Stimulated activated CD4-positive, alpha-beta T cell treated with anti-CD3 and anti-CD28 coated beads, TNF-alpha, amount 100 ng/mL, for 4 hours (primary cell): Measurements from ENCODE around the gene SOX15.

Experiments
- DNase-seq, 3 experiments: peaks; one replicate each; pipeline ENCODE4 v3.0.0-alpha.2; 2020; ENCODE audit warnings: low read depth in 3 of 3

SOX15 gene

DNA sequence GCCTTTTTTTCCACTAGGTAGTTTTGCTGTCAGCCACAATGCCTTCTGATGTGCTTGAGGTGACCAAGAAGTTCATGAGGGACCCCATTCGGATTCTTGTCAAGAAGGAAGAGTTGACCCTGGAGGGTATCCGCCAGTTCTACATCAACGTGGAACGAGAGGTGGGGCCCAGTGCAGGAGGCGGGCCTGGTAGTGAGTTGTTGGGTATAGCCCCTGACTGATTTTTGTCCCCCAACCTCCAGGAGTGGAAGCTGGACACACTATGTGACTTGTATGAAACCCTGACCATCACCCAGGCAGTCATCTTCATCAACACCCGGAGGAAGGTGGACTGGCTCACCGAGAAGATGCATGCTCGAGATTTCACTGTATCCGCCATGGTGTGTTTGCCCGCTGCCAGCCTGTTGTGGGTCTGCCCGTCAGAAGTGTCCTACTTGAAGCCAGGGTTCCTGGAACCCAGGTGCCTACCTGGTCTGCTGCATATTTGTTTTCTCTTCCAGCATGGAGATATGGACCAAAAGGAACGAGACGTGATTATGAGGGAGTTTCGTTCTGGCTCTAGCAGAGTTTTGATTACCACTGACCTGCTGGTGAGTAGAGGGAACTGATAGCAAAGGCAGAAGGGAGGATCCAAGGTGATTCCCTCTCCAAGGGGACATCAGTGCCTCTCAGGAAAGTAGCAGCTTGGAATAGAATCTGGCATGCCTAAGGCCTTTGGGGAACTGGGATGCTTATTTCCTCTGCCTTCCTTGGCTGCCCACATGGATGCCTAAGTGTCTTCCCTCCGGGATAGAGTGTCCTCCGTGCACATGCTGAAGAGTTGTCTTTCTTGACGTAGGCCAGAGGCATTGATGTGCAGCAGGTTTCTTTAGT is 12.3 kb downstream of the SOX15 start:
- no peak for DNase-seq

DNA sequence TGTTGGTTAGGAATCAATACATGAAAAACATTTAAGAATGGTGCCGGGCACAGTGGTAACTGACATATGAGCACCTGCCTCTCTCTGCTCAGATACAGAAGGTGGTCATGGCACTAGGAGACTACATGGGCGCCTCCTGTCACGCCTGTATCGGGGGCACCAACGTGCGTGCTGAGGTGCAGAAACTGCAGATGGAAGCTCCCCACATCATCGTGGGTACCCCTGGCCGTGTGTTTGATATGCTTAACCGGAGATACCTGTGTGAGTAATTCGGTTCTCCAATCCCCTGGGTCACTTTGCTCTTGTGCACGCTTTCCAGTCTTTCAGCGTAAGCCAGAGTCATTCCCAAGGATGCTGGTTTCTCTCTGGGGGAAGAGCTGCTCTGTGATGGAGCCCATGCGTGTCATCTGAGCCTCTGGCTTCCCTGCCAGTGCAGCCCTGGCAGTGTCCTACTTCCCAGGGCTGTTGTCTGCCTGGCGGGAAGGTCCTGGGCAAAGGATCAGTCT is 13.4 kb downstream of the SOX15 start:
- DNase-seq: no peak

DNA sequence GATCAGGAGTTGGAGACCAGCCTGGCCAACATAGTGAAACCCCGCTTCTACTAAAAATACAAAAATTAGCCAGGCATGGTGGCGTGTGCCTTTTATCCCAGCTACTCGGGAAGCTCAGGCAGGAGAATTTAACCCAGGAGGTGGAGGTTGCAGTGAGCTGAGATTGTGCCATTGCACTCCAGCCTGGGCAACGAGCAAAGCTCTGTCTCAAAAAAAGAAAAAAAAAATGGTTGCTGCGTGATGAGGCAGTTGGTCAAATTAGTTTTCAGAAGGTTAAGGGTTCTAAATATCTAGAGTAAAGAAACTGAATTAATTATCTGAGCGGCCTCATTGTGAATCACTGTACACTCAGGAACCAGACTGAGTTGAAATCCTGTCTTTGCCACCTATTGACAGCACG is 13.9 kb downstream of the SOX15 start:
- no peak for DNase-seq

DNA sequence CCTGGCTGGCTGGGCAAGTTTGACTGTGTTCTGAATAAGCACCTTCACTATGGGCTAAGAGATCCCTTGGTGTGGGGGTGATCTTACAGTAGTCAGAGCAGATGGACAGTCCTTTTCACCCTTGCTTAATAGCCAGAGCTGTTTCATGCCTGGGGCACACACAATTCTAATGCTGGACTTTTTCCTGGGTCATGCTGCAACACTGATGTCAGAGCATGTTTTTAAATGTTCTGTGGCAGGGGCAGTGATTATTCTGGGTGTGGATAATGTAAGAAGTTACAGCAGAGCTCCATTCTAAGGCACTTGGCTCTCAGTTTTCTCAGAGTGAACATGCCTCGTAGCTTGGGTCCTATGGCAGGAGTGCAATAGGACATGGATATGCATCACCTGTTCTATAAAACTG is 14.4 kb downstream of the SOX15 start:
- DNase-seq: no peak

DNA sequence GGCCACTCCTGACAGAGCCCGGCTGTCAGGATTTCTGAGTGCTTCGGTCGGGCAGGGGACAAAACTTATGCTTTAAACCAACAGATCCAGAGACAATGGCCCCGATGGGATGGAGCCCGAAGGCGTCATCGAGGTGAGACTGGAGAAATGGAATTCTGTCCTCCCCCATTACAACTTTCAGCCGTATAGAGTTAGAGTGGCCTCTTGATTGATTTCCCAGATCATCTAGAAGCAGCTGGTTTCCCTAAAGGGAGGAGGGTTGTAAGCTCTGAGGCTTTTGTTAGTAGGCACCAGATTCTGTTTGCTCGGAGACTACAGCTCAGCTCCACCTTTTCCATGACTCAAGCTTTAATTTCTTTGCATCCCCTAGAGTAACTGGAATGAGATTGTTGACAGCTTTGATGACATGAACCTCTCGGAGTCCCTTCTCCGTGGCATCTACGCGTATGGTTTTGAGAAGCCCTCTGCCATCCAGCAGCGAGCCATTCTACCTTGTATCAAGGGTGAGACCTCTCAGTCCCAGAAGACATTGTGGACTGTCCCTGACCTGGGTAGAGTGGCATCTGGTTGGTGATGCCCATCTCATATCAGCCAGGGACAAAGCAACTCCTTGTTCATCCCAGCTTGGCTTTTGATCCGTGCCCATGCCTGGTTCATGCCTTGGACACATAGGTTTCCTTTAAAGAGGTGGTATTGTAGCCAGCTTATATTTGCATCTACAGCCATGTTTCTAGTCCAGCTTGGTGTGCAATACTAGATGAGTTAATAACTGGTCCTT is 15.5 kb downstream of the SOX15 start:
- DNase-seq: no peak

DNA sequence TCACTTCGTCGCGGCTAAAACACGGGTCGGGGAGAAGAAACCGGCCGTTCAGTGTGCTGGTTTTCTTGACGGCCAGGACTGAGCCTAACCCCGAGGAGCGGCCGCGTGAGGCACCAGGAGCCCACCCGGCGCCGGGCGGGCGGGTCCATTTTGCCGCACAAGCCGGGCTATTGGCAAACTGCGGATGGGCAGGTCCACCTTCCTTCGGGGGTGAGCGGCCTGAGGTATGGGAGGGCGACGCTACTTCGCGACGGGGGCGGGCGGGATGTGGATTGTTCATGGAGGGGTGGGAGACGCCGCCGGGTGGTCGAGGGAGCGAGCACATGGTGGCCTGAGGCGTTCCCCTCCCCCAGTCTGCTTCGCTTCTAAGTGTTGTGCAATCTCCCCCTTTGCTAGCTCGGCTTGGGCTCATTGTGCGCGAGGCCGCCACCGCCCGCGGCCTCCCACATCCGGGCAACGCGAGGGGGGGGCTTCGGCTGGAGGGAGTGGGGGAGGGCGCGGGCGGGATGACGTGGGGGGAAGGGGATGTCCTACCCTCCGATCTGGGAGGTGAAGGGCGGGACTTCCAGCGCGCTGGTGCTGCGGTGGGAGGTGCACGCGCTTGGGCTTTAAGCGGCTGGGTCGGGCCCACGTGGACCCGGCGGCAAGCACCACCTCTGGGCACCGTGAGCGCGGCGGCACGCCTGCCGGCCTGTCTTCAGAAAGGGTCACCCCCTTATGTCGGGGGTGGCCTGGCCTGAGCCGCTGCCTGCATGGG is 16.4 kb downstream of the SOX15 start:
- peak; percentile 80 to 89 (median 88) for DNase-seq

DNA sequence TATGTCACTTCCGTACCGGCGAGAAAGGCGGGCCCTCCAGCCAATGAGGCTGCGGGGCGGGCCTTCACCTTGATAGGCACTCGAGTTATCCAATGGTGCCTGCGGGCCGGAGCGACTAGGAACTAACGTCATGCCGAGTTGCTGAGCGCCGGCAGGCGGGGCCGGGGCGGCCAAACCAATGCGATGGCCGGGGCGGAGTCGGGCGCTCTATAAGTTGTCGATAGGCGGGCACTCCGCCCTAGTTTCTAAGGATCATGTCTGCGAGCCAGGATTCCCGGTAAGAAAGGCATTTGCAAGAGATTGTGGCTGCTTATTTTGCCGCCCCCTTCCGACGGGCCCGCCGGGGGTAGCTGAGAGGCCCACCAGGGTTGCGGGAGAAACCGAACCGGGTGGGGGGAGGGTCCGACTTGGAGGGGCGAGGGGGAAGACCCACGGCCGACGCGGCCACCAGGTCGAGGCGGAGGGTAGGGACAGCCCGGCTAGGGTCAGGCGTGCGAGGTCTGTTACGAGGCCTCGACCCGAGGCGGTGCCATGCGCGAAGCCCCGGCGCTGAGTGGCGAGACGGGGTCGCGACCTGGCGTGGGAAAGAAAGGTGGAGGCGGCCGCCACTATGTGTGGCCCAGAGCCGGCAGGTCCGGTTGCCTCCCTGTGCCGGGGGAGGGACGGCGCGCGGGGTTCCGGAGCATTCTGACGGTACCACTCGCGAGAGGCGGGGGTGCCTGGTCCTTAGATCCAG is 17.1 kb downstream of the SOX15 start:
- peak; percentile 99 to 100 (median 99) for DNase-seq

DNA sequence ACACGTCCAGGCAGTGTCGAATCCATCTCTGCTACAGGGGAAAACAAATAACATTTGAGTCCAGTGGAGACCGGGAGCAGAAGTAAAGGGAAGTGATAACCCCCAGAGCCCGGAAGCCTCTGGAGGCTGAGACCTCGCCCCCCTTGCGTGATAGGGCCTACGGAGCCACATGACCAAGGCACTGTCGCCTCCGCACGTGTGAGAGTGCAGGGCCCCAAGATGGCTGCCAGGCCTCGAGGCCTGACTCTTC is 17.6 kb downstream of the SOX15 start:
- DNase-seq: no peak

DNA sequence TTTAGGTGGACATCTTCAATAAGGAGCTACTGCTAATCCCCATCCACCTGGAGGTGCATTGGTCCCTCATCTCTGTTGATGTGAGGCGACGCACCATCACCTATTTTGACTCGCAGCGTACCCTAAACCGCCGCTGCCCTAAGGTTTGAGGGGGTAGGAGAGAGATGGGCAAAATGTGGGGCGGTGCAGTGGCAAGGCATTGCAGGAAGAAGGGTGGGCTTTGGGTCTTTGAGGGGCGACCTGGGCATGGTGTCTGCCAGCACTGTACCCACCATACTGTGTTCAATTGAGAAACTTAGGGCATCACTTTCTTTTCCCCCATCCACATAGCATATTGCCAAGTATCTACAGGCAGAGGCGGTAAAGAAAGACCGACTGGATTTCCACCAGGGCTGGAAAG is 19.5 kb downstream of the SOX15 start:
- DNase-seq: no peak

DNA sequence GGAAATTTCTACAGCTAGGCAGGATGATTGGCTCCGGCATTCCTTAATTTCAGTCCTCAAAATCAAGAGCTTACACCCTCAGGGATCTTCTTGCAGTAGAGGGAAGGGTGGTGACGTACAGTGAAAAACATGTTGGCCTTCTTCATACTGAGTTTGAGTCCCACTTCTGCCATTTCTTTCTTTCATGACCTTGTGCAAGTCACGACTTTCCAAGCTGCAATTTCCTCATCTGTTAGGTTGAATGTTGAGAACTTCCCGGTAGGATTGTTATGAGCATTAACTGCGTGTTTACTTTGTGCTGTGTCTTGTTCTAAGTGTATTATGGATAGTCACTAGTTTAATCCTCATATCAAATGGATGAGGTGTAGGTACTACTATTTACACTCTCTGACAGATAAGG is 20.3 kb downstream of the SOX15 start:
- DNase-seq: no peak

DNA sequence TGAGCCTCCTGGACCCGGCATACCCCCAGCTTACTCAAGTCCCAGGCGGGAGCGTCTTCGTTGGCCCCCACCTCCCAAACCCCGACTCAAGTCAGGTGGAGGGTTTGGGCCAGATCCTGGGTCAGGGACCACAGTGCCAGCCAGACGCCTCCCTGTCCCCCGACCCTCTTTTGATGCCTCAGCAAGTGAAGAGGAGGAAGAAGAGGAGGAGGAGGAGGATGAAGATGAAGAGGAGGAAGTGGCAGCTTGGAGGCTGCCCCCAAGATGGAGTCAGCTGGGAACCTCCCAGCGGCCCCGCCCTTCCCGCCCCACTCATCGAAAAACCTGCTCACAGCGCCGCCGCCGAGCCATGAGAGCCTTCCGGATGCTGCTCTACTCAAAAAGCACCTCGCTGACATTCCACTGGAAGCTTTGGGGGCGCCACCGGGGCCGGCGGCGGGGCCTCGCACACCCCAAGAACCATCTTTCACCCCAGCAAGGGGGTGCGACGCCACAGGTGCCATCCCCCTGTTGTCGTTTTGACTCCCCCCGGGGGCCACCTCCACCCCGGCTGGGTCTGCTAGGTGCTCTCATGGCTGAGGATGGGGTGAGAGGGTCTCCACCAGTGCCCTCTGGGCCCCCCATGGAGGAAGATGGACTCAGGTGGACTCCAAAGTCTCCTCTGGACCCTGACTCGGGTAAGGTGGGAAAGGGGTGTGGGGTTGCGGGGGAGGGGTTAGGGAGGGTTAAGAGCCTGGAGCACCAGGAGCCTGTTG is 26.6 kb downstream of the SOX15 start:
- DNase-seq: no peak

DNA sequence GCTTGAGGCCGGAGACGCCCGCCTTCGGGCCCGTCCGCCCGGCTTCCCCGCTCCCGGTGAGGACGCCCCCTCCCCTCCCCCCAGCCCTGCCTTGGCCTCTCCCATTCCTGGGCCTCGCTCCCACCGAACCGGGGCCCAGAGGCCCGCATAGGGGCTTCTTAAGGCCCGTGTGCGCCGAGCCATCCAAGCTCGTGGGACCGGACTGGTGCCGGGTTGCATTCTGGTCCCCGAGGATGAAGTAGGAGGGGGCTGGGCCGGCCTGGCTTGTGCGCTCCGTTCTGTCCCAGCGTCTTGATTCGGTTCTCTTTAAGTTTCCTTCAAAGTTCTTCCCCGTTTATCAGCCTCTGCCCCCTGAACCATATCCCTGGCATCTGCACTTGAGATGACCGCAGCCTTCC is 27.7 kb downstream of the SOX15 start:
- no peak for DNase-seq

DNA sequence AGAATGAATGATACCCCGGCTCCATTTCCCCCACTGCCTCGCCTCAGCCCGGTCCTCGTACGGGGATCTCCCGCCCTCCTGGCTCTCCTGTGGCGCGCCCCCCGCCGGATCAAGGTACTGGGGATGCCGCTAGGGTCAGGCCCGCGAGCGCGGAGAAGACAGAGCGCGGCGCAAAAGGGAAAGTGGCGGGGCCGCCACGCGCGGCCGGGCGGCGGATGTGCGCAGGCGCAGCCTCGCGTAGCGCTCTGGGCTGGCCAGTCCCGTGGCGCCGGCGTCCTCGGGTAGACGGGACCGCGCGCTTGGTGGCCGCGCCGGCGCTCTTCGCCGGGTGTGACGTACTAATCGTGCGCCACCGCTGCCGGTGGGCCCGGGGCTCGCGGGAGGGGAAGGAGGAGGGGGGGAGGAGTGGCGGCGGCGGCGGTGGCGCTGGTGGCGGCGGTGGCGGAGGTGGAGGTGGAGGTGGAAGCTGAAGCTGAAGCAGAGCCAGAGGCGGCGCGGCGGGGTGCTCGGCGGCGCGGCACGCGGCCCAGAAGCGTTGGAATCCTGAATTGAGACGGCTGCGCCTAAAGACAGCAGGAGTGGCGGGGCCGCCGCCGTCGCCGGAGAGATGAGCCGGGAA is 28.2 kb downstream of the SOX15 start, which contains the start of gene SENP3:
TSS of gene SENP3 (plus strand) at position 331 of the 619 bp plus-strand sequence. CDS start 1,158 bp downstream, outside the sequence.
- DNase-seq: peak; percentile 80 to 85 (median 82)

DNA sequence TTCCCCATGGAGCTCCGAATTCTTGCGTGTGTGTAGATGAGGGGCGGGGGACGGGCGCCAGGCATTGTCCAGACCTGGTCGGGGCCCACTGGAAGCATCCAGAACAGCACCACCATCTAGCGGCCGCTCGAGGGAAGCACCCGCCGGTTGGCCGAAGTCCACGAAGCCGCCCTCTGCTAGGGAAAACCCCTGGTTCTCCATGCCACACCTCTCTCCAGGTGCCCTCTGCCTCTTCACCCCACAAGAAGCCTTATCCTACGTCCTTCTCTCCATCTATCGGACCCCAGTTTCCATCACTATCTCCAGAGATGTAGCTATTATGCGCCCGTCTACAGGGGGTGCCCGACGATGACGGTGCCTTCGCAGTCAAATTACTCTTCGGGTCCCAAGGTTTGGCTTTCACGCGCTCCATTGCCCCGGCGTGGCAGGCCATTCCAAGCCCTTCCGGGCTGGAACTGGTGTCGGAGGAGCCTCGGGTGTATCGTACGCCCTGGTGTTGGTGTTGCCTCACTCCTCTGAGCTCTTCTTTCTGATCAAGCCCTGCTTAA is 28.8 kb downstream of the SOX15 start:
- DNase-seq: peak; percentile 74 to 78 (median 77)

DNA sequence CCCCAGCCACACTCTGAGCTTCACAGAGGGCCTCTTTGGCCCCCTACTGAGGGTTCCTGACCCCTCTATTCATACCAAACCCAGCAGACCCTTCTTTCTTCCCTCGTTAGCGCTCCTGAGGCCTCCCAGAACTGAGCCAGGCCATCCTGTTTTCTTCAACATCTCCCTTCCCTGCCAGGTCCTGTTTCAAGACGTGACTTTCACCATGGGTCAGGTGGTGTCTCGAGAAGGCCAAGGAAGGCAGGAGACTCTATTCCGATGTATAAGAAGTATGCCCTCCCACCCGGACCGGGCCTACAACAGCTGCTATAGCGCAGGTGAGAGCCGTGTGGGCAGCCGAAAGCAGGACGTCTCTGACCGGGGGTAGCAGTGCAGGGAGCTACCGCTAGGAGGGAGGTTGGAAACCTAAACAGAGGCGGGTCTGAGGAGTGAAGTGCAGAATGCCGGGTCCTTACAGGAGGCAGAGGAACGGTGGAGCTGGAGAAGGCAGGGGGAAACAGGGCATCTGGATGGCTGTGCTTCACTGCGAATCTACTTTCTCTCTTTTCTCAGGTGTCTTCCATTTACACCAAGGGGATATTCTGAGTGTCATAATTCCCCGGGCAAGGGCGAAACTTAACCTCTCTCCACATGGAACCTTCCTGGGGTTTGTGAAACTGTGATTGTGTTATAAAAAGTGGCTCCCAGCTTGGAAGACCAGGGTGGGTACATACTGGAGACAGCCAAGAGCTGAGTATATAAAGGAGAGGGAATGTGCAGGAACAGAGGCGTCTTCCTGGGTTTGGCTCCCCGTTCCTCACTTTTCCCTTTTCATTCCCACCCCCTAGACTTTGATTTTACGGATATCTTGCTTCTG is 29.5 kb downstream of the SOX15 start:
- no peak for DNase-seq

DNA sequence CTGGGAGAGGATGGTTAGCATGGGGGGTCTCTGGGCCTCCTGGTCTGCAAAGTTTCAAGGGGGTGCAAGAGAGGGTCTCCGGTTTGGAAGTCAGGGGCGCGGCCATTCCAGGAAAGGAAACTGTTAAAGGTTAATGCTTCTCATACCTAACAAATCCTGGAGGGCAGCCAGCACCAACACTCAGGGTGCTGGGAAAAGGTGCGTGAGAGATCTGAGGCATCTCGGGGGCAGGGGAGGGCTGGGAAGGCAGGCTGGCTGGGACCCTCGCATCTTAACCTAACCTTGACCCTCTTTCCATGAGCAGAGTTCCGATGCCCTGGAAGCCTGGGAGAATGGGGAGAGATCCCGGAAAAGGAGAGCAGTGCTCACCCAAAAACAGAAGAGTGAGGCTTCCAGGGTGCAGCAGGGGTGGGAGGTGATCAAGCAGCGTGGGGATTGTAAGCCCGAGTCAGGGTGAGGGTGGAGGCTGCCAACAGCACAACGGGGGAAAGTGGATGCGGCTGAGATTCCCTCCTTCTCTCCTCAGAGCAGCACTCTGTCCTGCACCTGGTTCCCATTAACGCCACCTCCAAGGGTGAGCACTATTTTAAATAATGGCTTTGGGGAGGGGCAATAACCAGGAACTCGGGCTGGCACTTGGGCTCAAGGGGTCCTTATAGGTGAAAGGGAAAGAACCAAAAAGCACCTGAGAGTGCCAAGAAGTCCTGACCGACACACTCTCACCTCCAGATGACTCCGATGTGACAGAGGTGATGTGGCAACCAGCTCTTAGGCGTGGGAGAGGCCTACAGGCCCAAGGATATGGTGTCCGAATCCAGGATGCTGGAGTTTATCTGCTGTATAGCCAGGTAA is 30.3 kb downstream of the SOX15 start:
- DNase-seq: no peak

DNA sequence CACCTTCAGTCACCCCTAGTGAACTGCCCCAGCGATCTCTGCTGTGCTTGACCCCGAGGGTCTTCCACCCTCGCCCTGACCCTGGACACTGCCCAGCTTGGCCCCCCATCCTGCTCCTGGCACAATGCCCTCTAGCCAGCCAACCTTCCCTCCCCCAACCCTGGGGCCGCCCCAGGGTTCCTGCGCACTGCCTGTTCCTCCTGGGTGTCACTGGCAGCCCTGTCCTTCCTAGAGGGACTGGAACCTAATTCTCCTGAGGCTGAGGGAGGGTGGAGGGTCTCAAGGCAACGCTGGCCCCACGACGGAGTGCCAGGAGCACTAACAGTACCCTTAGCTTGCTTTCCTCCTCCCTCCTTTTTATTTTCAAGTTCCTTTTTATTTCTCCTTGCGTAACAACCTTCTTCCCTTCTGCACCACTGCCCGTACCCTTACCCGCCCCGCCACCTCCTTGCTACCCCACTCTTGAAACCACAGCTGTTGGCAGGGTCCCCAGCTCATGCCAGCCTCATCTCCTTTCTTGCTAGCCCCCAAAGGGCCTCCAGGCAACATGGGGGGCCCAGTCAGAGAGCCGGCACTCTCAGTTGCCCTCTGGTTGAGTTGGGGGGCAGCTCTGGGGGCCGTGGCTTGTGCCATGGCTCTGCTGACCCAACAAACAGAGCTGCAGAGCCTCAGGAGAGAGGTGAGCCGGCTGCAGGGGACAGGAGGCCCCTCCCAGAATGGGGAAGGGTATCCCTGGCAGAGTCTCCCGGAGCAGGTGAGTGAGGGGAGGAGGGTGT is 31.2 kb downstream of the SOX15 start, which contains the start of gene TNFSF13:
TSS of gene TNFSF13 (plus strand) at position 207 of the 776 bp plus-strand sequence. CDS start at position 497, 290 bp downstream.
- no peak for DNase-seq
